Superior temporal gyrus (tissue), 1 donor: Measurements from ENCODE around the gene PCSK6.

Experiments
- DNase-seq: peaks from one replicate; pipeline ENCODE4 v3.0.0-alpha.2; 2016; ENCODE audit errors: extremely low spot score

The PCSK6 gene

GRCh38 chr15:101499863-101500713 is 10.6 kb upstream of the PCSK6 start:
- peak; percentile 62 for DNase-seq

- DNase-seq = peak; percentile 18
These were observed 9.4 kb upstream of the PCSK6 start for GRCh38 chr15:101498717-101499480.

- no peak for DNase-seq
These were observed 8.7 kb upstream of the PCSK6 start for GRCh38 chr15:101498076-101498716.

- DNase-seq = no peak
These were observed 8.1 kb upstream of the PCSK6 start for GRCh38 chr15:101497484-101498034.

- no peak for DNase-seq
These were observed 7.5 kb upstream of the PCSK6 start for GRCh38 chr15:101497017-101497416.

GRCh38 chr15:101496198-101496986 is 6.9 kb upstream of the PCSK6 start:
- DNase-seq = no peak

GRCh38 chr15:101495334-101496197 is 6.1 kb upstream of the PCSK6 start:
- DNase-seq = no peak

- no peak for DNase-seq
These were observed 4.8 kb upstream of the PCSK6 start for GRCh38 chr15:101494251-101494796.

GRCh38 chr15:101492766-101493692 is 3.5 kb upstream of the PCSK6 start:
- peak; percentile 80 for DNase-seq

- DNase-seq = peak; percentile 36
These were observed 2.5 kb upstream of the PCSK6 start for GRCh38 chr15:101491734-101492640.

- no peak for DNase-seq
These were observed 1.6 kb upstream of the PCSK6 start for GRCh38 chr15:101490922-101491733.

GRCh38 chr15:101490408-101490891 is 943 bp upstream of the PCSK6 start:
- DNase-seq = no peak

GRCh38 chr15:101489237-101489598 is 289 bp downstream of the PCSK6 start:
- no peak for DNase-seq

- DNase-seq = no peak
These were observed 975 bp downstream of the PCSK6 start for GRCh38 chr15:101488300-101489164.

GRCh38 chr15:101486696-101487459 is 2.6 kb downstream of the PCSK6 start:
- DNase-seq = peak; percentile 37
